ENCODE results near the gene RYR3.

The RYR3 gene

GRCh38 chr15:33425142-33425541 lies 114.4 kb downstream of the RYR3 start:
- DNase-seq (ENCODE audit: low read depth): peak; percentile 18

GRCh38 chr15:33430577-33430976 lies 119.8 kb downstream of the RYR3 start:
- no peak for TF ChIP-seq CTCF (IDR thresholded peaks at IDR 0.05; ENCODE audit: low read depth, low read length, missing control alignments)
- H3K4me3 ChIP-seq (ENCODE audit: low read depth, low read length): no peak overlapping the region
- in situ Hi-C loops (cut with HindIII; ENCODE audit: low sequenced_read_pairs): no loop called here
- DNase-seq (ENCODE audit: low read depth): no peak

More at GRCh38 chr15:33425142-33425541, 114.4 kb downstream of the RYR3 start:
- no peak overlapping the region for H3K4me3 ChIP-seq (ENCODE audit: low read depth, low read length)
- in situ Hi-C loops (cut with HindIII; ENCODE audit: low sequenced_read_pairs): no loop called here
- TF ChIP-seq CTCF (IDR thresholded peaks at IDR 0.05; ENCODE audit: low read depth, low read length, missing control alignments): no peak

DNA sequence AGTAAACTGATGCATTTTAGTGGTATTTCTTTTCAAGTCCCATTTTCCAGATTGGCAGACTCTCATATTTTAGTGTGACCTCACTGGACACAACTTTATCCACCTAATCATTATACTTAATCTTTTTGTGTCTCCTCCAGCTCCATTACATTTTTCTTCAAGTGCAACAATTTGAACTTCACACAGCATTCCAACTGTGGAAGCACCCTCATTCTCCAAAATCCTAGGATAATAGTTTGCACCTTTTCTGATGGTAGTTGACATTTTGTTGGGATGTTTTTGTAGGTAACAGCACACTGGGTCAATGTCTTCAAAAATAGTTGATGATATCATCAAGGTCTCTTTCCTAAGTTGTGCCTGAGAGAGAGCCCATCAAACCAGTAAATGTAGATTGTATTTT lies 123.1 kb downstream of the RYR3 start:
- TF ChIP-seq CTCF (IDR thresholded peaks at IDR 0.05; ENCODE audit: low read depth, low read length, missing control alignments): no peak
- no peak overlapping the region for H3K4me3 ChIP-seq (ENCODE audit: low read depth, low read length)
- in situ Hi-C loops (cut with HindIII; ENCODE audit: low sequenced_read_pairs): no loop called here
- no peak for DNase-seq (ENCODE audit: low read depth)

DNA sequence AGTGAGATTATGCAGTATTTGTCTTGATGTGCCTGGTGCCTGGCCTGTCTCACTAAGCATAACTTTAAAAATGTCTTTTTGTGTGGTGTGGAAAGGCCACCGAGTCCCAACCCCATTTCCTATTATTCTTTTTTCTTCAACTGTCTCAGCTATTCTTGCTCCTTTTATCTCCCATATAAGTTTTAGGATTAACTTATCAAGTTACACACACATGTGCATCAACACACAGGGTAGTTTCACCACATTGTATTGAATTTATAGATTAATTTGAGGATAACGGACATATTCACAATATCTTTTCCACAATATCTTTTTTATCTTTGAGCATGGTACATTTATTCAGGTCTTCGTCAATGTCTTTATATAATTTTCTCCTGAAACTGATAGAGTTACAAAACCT lies 127.6 kb downstream of the RYR3 start:
- no peak overlapping the region for H3K4me3 ChIP-seq (ENCODE audit: low read depth, low read length)
- TF ChIP-seq CTCF (IDR thresholded peaks at IDR 0.05; ENCODE audit: low read depth, low read length, missing control alignments): no peak
- DNase-seq (ENCODE audit: low read depth): no peak
- in situ Hi-C loops (cut with HindIII; ENCODE audit: low sequenced_read_pairs): no loop called here

GRCh38 chr15:33440900-33441299 lies 130.1 kb downstream of the RYR3 start:
- in situ Hi-C loops (cut with HindIII; ENCODE audit: low sequenced_read_pairs): no loop called here

GRCh38 chr15:33442449-33442848 lies 131.7 kb downstream of the RYR3 start:
- TF ChIP-seq CTCF (IDR thresholded peaks at IDR 0.05; ENCODE audit: low read depth, low read length, missing control alignments): no peak
- in situ Hi-C loops (cut with HindIII; ENCODE audit: low sequenced_read_pairs): no loop called here
- no peak overlapping the region for H3K4me3 ChIP-seq (ENCODE audit: low read depth, low read length)

More at GRCh38 chr15:33440900-33441299, 130.1 kb downstream of the RYR3 start:
- H3K4me3 ChIP-seq (ENCODE audit: low read depth, low read length): no peak overlapping the region
- no peak for DNase-seq (ENCODE audit: low read depth)
- TF ChIP-seq CTCF (IDR thresholded peaks at IDR 0.05; ENCODE audit: low read depth, low read length, missing control alignments): no peak

DNA sequence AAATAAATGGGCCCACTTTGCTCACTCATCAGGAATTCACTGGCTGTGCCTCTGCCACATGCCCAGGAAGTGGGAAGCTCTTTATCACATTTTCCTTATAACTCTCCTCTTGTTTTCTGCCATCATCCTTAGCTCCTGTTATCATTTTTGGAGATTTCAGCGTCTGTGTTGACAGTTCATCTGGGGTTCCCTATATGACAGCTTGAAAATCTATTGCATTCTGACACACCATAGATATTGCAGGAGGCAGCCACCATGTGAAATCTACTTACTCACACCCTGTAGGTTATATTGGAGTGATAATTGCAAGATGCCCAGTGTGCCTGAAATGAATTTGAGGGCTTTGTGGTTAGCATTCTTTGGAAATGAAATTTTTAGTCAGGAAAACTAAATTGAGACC lies 132.9 kb downstream of the RYR3 start:
- in situ Hi-C loops (cut with HindIII; ENCODE audit: low sequenced_read_pairs): no loop called here
- no peak for TF ChIP-seq CTCF (IDR thresholded peaks at IDR 0.05; ENCODE audit: low read depth, low read length, missing control alignments)
- DNase-seq (ENCODE audit: low read depth): no peak
- H3K4me3 ChIP-seq (ENCODE audit: low read depth, low read length): no peak overlapping the region

More at GRCh38 chr15:33442449-33442848, 131.7 kb downstream of the RYR3 start:
- no peak for DNase-seq (ENCODE audit: low read depth)

Measured in astrocyte of the cerebellum (primary cell).